HG03378 (cell line): Measurements from ENCODE around the gene PC.
"Not testable (repeated sequence)": the region's sequence is repeated elsewhere in the genome, so short reads cannot be mapped to it uniquely, and the experiment has no call there.

Source experiments
- ATAC-seq: cut with Tn5 transposase; IDR thresholded peaks from one replicate; pipeline ENCODE4 v1.9.1; 2021; ENCODE audit warnings: mild to moderate bottlenecking, moderate library complexity; ENCODE audit not compliant: unreplicated experiment

The PC gene

GRCh38 chr11:66814678-66815077 is 143.5 kb downstream of the PC start:
- no peak for ATAC-seq

DNA sequence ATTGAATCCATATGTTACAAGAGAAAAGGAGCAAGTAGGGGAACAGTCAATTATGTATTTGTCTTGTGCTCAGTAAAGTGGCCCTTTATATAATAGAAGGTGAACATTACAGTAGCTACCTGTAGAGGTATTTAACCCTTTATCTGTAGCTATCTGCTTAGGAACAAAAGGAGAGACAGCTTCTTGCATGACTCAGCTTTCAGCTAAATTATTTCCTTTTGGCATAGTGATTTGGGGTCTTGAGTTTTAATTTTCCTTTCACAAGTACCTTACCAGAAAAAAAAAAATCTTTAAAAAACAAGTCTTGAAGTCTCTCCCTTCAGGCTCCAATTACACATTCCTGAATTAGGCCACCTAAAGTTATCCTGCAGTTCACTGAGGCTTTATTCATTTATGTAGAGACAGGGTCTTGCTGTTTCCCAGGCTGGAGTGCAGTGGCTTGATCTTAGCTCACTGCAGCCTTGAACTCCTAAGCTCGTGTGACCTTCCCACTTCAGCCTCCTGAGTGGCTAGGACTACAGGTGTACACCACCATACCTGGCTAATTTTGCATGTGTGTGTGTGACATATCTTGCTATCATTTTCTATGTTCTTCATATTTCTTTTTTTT is 147.5 kb downstream of the PC start:
- no peak for ATAC-seq

- no peak for ATAC-seq
Measured at GRCh38 chr11:66809592-66809991, 148.6 kb downstream of the PC start.

GRCh38 chr11:66800720-66801428 is 157.3 kb downstream of the PC start:
- peak; percentile 70 for ATAC-seq

GRCh38 chr11:66799815-66800214 is 158.4 kb downstream of the PC start:
- ATAC-seq = not testable (repeated sequence)
